ENCODE measurements around the gene TBC1D4. TPM values are rescaled to one million over a fixed set of nuclear protein-coding genes. Genes with fewer than 3 reads are reported as not detected.

Gene TBC1D4
- total and polyA plus RNA-seq, 2 donors (not counting 1 experiment from before 2014, with no cell fraction given): 10.3 to 15.4 TPM

GRCh38 chr13:75521956-75522355, 40.0 kb upstream of the TBC1D4 start:
- H3K4me3 ChIP-seq (replicated peaks in 1 of 4; ENCODE audit: control extremely low read depth in 1 of 4, insufficient read depth in 1 of 4, low read depth in 3 of 4, low read length in 4 of 4): no peak overlapping the region
- H2AFZ ChIP-seq (ENCODE audit: low read length): no peak overlapping the region
- no peak overlapping the region for H3K9ac ChIP-seq (ENCODE audit: insufficient read depth, low read length)
- no peaks in the 10 kb centered on the region for H3K27me3 ChIP-seq (ENCODE audit: control insufficient read depth, insufficient read depth, low read length)
- no peak overlapping the region for H3K4me2 ChIP-seq (ENCODE audit: extremely low read depth, insufficient read depth, low read length)
- no peaks in the 10 kb centered on the region for H3K79me2 ChIP-seq (ENCODE audit: control insufficient read depth, insufficient read depth, low read length)
- DNase-seq (ENCODE audit: low read depth in 2 of 2): no peak
- TF ChIP-seq EZH2 (IDR thresholded peaks at IDR 0.05; ENCODE audit: low read length, missing control alignments): no peak
- no peak for TF ChIP-seq CTCF (conservative IDR thresholded peaks at IDR 0.05 in 1 of 2, IDR thresholded peaks at IDR 0.05 in 1 of 2; ENCODE audit: low read depth in 1 of 2, low read length in 2 of 2)
- no peaks in the 10 kb centered on the region for H3K9me3 ChIP-seq (ENCODE audit: control insufficient read depth, insufficient read depth, low read depth, low read length)
- no peaks in the 10 kb centered on the region for H3K36me3 ChIP-seq (ENCODE audit: control insufficient read depth, insufficient read depth, low read length)
- H3K4me1 ChIP-seq (ENCODE audit: control insufficient read depth, extremely low read depth, insufficient read depth, low read length): no peaks in the 10 kb centered on the region
- no peak overlapping the region for H3K27ac ChIP-seq (ENCODE audit: insufficient read depth, low read length)
- no peaks in the 10 kb centered on the region for H4K20me1 ChIP-seq (ENCODE audit: control insufficient read depth, extremely low read depth, insufficient read depth, low read length)

- no peaks in the 10 kb centered on the region for H3K4me1 ChIP-seq (ENCODE audit: control insufficient read depth, extremely low read depth, insufficient read depth, low read length)
- H3K27me3 ChIP-seq (ENCODE audit: control insufficient read depth, insufficient read depth, low read length): no peaks in the 10 kb centered on the region
- H3K4me2 ChIP-seq (ENCODE audit: extremely low read depth, insufficient read depth, low read length): no peak overlapping the region
- no peaks in the 10 kb centered on the region for H4K20me1 ChIP-seq (ENCODE audit: control insufficient read depth, extremely low read depth, insufficient read depth, low read length)
- DNase-seq (ENCODE audit: low read depth in 2 of 2): no peak
- H2AFZ ChIP-seq (ENCODE audit: low read length): no peak overlapping the region
- no peaks in the 10 kb centered on the region for H3K9me3 ChIP-seq (ENCODE audit: control insufficient read depth, insufficient read depth, low read depth, low read length)
- no peaks in the 10 kb centered on the region for H3K79me2 ChIP-seq (ENCODE audit: control insufficient read depth, insufficient read depth, low read length)
- no peak overlapping the region for H3K4me3 ChIP-seq (replicated peaks in 1 of 4; ENCODE audit: control extremely low read depth in 1 of 4, insufficient read depth in 1 of 4, low read depth in 3 of 4, low read length in 4 of 4)
- no peaks in the 10 kb centered on the region for H3K36me3 ChIP-seq (ENCODE audit: control insufficient read depth, insufficient read depth, low read length)
- H3K27ac ChIP-seq (ENCODE audit: insufficient read depth, low read length): no peak overlapping the region
- TF ChIP-seq CTCF (conservative IDR thresholded peaks at IDR 0.05 in 1 of 2, IDR thresholded peaks at IDR 0.05 in 1 of 2; ENCODE audit: low read depth in 1 of 2, low read length in 2 of 2): no peak
- no peak for TF ChIP-seq EZH2 (IDR thresholded peaks at IDR 0.05; ENCODE audit: low read length, missing control alignments)
- no peak overlapping the region for H3K9ac ChIP-seq (ENCODE audit: insufficient read depth, low read length)
Observed at GRCh38 chr13:75518439-75519088, 36.6 kb upstream of the TBC1D4 start.

GRCh38 chr13:75514080-75514995, 32.4 kb upstream of the TBC1D4 start:
- Histone ChIP-seq H3K36me3 (ENCODE audit: control insufficient read depth, insufficient read depth, low read length) (no peaks in the 10 kb centered on the region), H3K4me2 (ENCODE audit: extremely low read depth, insufficient read depth, low read length) (no peak overlapping the region), H3K27ac (ENCODE audit: insufficient read depth, low read length) (no peak overlapping the region), H3K4me1 (ENCODE audit: control insufficient read depth, extremely low read depth, insufficient read depth, low read length) (no peaks in the 10 kb centered on the region), H3K27me3 (ENCODE audit: control insufficient read depth, insufficient read depth, low read length) (no peaks in the 10 kb centered on the region), H3K79me2 (ENCODE audit: control insufficient read depth, insufficient read depth, low read length) (no peaks in the 10 kb centered on the region), H3K9ac (ENCODE audit: insufficient read depth, low read length) (no peak overlapping the region), H2AFZ (ENCODE audit: low read length) (no peak overlapping the region), H4K20me1 (ENCODE audit: control insufficient read depth, extremely low read depth, insufficient read depth, low read length) (no peaks in the 10 kb centered on the region), H3K4me3 (replicated peaks in 1 of 4; ENCODE audit: control extremely low read depth in 1 of 4, insufficient read depth in 1 of 4, low read depth in 3 of 4, low read length in 4 of 4) (no peak overlapping the region), H3K9me3 (ENCODE audit: control insufficient read depth, insufficient read depth, low read depth, low read length) (no peaks in the 10 kb centered on the region)
- no peak for TF ChIP-seq EZH2 (IDR thresholded peaks at IDR 0.05; ENCODE audit: low read length, missing control alignments)
- TF ChIP-seq CTCF (conservative IDR thresholded peaks at IDR 0.05 in 1 of 2, IDR thresholded peaks at IDR 0.05 in 1 of 2; ENCODE audit: low read depth in 1 of 2, low read length in 2 of 2): no peak
- peak; percentile 9 to 42 for DNase-seq (ENCODE audit: low read depth in 2 of 2)

Measured in fibroblast of lung (primary cell).